Pancreas (tissue), 10 donors: ENCODE measurements around the gene SHMT1. TPM values are rescaled to one million over a fixed set of nuclear protein-coding genes. Genes with fewer than 3 reads are reported as not detected.
"Not testable (repeated sequence)": the region's sequence is repeated elsewhere in the genome, so short reads cannot be mapped to it uniquely, and the experiment has no call there.

Source experiments
- ATAC-seq, 4 donors: fragments of 200-7000 bp; cut with Tn5 transposase; one replicate each; pipeline versions ENCODE4 v1.8.0 to v1.9.1; 2020; ENCODE audit warnings: mild to moderate bottlenecking in 4 of 4, moderate library complexity in 4 of 4
- DNase-seq, 6 donors: peaks; one replicate each; pipeline ENCODE4 v3.0.0-alpha.2; 2020
- FAIRE-seq: peaks from 2 replicates; lab custom pipeline; 2012; peaks lifted over from hg19 to GRCh38; lab: Jason Lieb, UNC
- H3K27ac ChIP-seq, 4 donors: fragments of 200-600 bp; sonication (generic); 1 replicate in 3 of 4; 2 replicates in 1 of 4; pipeline versions ENCODE4 v1.5.0 to v1.8.0; 2020
- H3K27me3 ChIP-seq, 4 donors: fragments of 200-600 bp; one replicate each; pipeline ENCODE4 v1.8.0; 2021
- H3K36me3 ChIP-seq, 3 donors: fragments of 200-600 bp; sonication (generic) in 1 of 3; one replicate each; pipeline versions ENCODE4 v1.5.0 to v1.8.0; 2020 to 2021
- H3K4me1 ChIP-seq, 3 donors: fragments of 200-600 bp; one replicate each; pipeline ENCODE4 v1.8.0; 2021
- H3K4me3 ChIP-seq, 4 donors: fragments of 200-600 bp; sonication (generic) in 2 of 4; one replicate each; pipeline versions ENCODE4 v1.5.0 to v1.8.0; 2020 to 2021
- H3K9me3 ChIP-seq, 4 donors: fragments of 200-600 bp; one replicate each; pipeline ENCODE4 v1.8.0; 2021
- CTCF ChIP-seq, 4 donors: fragments of 200-600 bp; sonication (generic) in 3 of 4; IDR thresholded peaks; one replicate each; pipeline versions ENCODE4 v1.5.0 to v1.8.0; 2021; ENCODE audit warnings: antibody characterized with exemption in 4 of 4
- WGBS, 2 donors: extraction: QIAGEN DNeasy Blood & Tissue Kit; methylation state at CpG; one replicate each; pipeline ENCODE4 v1.1.7; 2013; 5-methylcytosine and 5-hydroxymethylcytosine counted together
- intact Hi-C, 3 donors: fragments of 100-400 bp; cut with DNase I; formaldehyde crosslinking; loops; one replicate each; pipeline versions ENCODE4 v1.11.1 to v1.14.2; 2022
- polyA plus RNA-seq, 2 donors: library from polyadenylated mRNA; stranded (reverse); fragments of 200-250 nt; gene quantifications; one replicate each; pipeline ENCODE4 v1.2.3, GENCODE V29; 2013
- total RNA-seq, 6 donors: library from RNA; stranded (reverse); fragmentation: NEBNext Ultra II Directional in 4 of 6; extraction: Animal tissue kit (Norgen Biotek cat#: 25700) in 4 of 6; gene quantifications; one replicate each; pipeline versions ENCODE4 v1.2.1 to v1.2.4, GENCODE V29; 2021 to 2023
- donor health status: healthy with polysubstance abuse.
- donor health status: DM: no; HTN: no; CAD: no; lungs with moderate emphysema.
- donor health status: DM: no; HTN: no; CAD: no.
- donor health status: control.
- donor health status: control.
- donor health status: Bipolar disorder and iron deficiency.
- donor health status: DM: yes; HTN: yes; CAD: no.
- donor health status: DM: no; HTN: no; CAD: no.
- donor health status: DM: no; HTN: no; CAD: no.
- donor health status: DM: yes; HTN: yes; CAD: no.

The SHMT1 gene
- total RNA-seq (10 to 100 TPM in 3 of 6 donors, 1 to 10 TPM in 3; 5.8 to 14.3 (median 10.3) TPM), polyA plus RNA-seq (10 to 100 TPM; 11.3 to 14.3 TPM)

- FAIRE-seq (no peak), ATAC-seq (peak; percentile 99 to 100 (median 100)), DNase-seq (peak; percentile 93 to 98 (median 96))
- Histone ChIP-seq H3K27me3 (no peaks in the 10 kb centered on the region), H3K4me1 (peaks cover 0 to 7% (median 0%) of the 10 kb centered on the region in 3 donors), H3K27ac (peak within 1 kb of the TSS; percentile 26 to 70 (median 48)), H3K36me3 (no peaks in the 10 kb centered on the region), H3K9me3 (no peaks in the 10 kb centered on the region), H3K4me3 (peak within 1 kb of the TSS; percentile 75 to 90 (median 85))
- intact Hi-C loops: no loop called here
- 1% methylated on average over 74 to 76 of the region's 76 CpGs for WGBS, 2 donors
- no peak for TF ChIP-seq CTCF (IDR thresholded peaks at IDR 0.05)
Measured at GRCh38 chr17:18363101-18364049, at the start of gene SHMT1. SHMT1 (minus strand) TSS chr17:18363550; CDS start chr17:18355981, 7,569 bp downstream.

- H3K27ac ChIP-seq, DNase-seq, H3K4me1 ChIP-seq, H3K9me3 ChIP-seq, FAIRE-seq, H3K4me3 ChIP-seq, intact Hi-C loops, H3K27me3 ChIP-seq, H3K36me3 ChIP-seq: not testable (repeated sequence)
- peak; percentile 88 to 94 (median 93) for ATAC-seq
- no CpG with 5 or more reads among the region's 32 CpGs for WGBS, 2 donors
Measured at GRCh38 chr17:18412001-18412538, 48.7 kb upstream of the SHMT1 start.

GRCh38 chr17:18411377-18411864, 48.1 kb upstream of the SHMT1 start:
- H3K4me1 ChIP-seq, H3K9me3 ChIP-seq, intact Hi-C loops, H3K36me3 ChIP-seq, H3K27me3 ChIP-seq, FAIRE-seq, DNase-seq, H3K27ac ChIP-seq: not testable (repeated sequence)
- WGBS, 2 donors: 1 to 2% methylated on average over 20 to 23 of the region's 25 CpGs
- peak overlapping the region in 2 of 4 donors; percentile 18 to 35 for H3K4me3 ChIP-seq
- peak; percentile 44 to 67 (median 61) for ATAC-seq

GRCh38 chr17:18410736-18411135, 47.4 kb upstream of the SHMT1 start:
- intact Hi-C loops, H3K36me3 ChIP-seq, H3K27ac ChIP-seq, DNase-seq, H3K9me3 ChIP-seq, H3K27me3 ChIP-seq, FAIRE-seq, H3K4me3 ChIP-seq, ATAC-seq, H3K4me1 ChIP-seq: not testable (repeated sequence)
- WGBS, 2 donors: 19 to 30% methylated on average over 7 to 11 of the region's 11 CpGs

GRCh38 chr17:18409321-18409720, 46.0 kb upstream of the SHMT1 start:
- FAIRE-seq, H3K4me1 ChIP-seq, H3K4me3 ChIP-seq, intact Hi-C loops, ATAC-seq, H3K9me3 ChIP-seq, H3K27me3 ChIP-seq, DNase-seq, H3K36me3 ChIP-seq, H3K27ac ChIP-seq: not testable (repeated sequence)
- 16 to 19% methylated on average over 6 of the region's 6 CpGs for WGBS, 2 donors

- H3K4me1 ChIP-seq, H3K27me3 ChIP-seq, intact Hi-C loops, FAIRE-seq, H3K4me3 ChIP-seq, DNase-seq, H3K9me3 ChIP-seq, H3K27ac ChIP-seq, H3K36me3 ChIP-seq, ATAC-seq: not testable (repeated sequence)
- 30 to 31% methylated on average over 3 of the region's 3 CpGs for WGBS, 2 donors
Measured at GRCh38 chr17:18408906-18409305, 45.6 kb upstream of the SHMT1 start.

GRCh38 chr17:18403604-18404003, 40.3 kb upstream of the SHMT1 start:
- ATAC-seq, H3K27ac ChIP-seq, DNase-seq, FAIRE-seq, H3K4me3 ChIP-seq, H3K36me3 ChIP-seq, H3K4me1 ChIP-seq, H3K9me3 ChIP-seq, H3K27me3 ChIP-seq, intact Hi-C loops: not testable (repeated sequence)
- WGBS, 2 donors: 33% methylated on average over 1 to 2 of the region's 5 CpGs

GRCh38 chr17:18403166-18403565, 39.8 kb upstream of the SHMT1 start:
- not testable (repeated sequence) for DNase-seq

GRCh38 chr17:18401872-18402590, 38.7 kb upstream of the SHMT1 start:
- H3K27me3 ChIP-seq, H3K4me1 ChIP-seq, H3K36me3 ChIP-seq, FAIRE-seq, H3K4me3 ChIP-seq, DNase-seq, intact Hi-C loops, H3K9me3 ChIP-seq, H3K27ac ChIP-seq: not testable (repeated sequence)
- peak in 1 of 4 donors; percentile 54 for ATAC-seq
- 39 to 45% methylated on average over 7 of the region's 7 CpGs for WGBS, 2 donors

More at GRCh38 chr17:18403166-18403565, 39.8 kb upstream of the SHMT1 start:
- H3K9me3 ChIP-seq, ATAC-seq, FAIRE-seq, H3K36me3 ChIP-seq, H3K27ac ChIP-seq, H3K4me3 ChIP-seq, H3K27me3 ChIP-seq, H3K4me1 ChIP-seq, intact Hi-C loops: not testable (repeated sequence)
- WGBS, 2 donors: 11 to 12% methylated on average over 4 of the region's 5 CpGs

- H3K4me3 ChIP-seq, H3K36me3 ChIP-seq, H3K27me3 ChIP-seq, H3K4me1 ChIP-seq, DNase-seq, intact Hi-C loops, FAIRE-seq, H3K27ac ChIP-seq, H3K9me3 ChIP-seq: not testable (repeated sequence)
- peak in 2 of 4 donors; percentile 51 to 63 for ATAC-seq
- WGBS, 2 donors: 67 to 82% methylated on average over 3 to 6 of the region's 10 CpGs
Measured at GRCh38 chr17:18388728-18389127, 25.4 kb upstream of the SHMT1 start.
